Measurements from ENCODE around the gene KLHDC1.
A peak's percentile ranks its signal among the peaks of the same experiment; 100 is the strongest.
"Not testable (repeated sequence)": the region's sequence is repeated elsewhere in the genome, so short reads cannot be mapped to it uniquely, and the experiment has no call there.

Gene KLHDC1

DNA sequence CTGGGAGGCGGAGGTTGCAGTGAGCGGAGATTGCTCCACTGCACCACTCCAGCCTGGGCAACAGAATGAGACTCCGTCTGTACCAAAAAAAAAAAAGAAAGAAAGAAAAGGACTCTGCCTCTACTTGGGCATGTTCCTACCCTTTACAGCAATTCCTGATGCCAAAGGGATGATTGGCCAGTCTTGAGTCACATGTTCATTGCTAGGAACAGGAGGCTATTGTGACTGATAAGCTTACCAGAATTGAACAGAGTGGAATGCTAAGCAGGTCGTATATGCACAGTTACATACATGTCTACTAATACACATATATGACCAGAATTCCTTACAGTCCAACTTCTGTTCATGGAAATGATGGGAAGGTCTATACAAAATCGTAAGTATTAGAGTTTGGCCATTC, 34.3 kb downstream of the KLHDC1 start:
- DNase-seq: no peak

- no peak for DNase-seq
These were observed 40.0 kb downstream of the KLHDC1 start for GRCh38 chr14:49732896-49733295.

DNA sequence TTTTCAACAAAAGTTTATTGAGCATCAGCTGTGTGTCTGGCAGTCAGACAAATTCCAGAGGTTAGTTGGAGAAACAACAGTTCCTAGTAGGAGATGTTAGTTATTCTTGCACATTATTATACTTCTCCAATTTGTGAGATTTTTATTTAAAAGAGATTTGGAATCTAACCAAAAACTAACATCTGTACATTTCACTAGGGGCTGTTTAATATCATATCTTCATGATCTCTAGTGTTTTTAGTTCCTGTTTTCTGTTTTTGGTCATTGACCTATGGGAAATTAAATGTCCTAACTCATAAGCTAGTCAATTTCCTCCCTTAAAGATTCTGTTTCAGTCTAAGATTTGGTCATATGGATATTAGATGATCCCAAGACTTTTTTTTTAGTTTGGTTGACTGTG, 40.9 kb downstream of the KLHDC1 start:
- DNase-seq: no peak

GRCh38 chr14:49735669-49736068, 42.7 kb downstream of the KLHDC1 start:
- not testable (repeated sequence) for DNase-seq

GRCh38 chr14:49745191-49745590, 52.3 kb downstream of the KLHDC1 start:
- no peak for DNase-seq

- not testable (repeated sequence) for DNase-seq
These were observed 53.6 kb downstream of the KLHDC1 start for GRCh38 chr14:49746476-49746875.

GRCh38 chr14:49754570-49755097, 61.7 kb downstream of the KLHDC1 start:
- DNase-seq: no peak

DNA sequence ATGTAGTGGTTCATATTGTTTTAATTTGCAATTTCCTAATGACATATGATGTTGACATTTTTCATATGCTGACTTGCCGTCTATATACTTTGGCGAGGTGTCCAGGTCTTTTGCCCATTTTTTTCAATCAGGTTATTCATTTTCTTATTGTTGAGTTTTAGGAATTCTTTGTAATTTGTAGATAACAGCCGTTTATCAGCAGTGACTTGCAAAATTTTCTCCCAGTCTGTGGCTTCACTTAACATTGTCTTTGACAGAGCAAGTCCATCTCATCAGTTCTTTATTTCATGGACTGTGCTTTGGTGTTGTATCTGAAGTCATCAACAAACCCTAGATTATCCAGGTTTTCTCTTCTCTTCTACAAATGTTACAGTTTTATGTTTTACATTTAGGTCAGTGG, 62.5 kb downstream of the KLHDC1 start:
- no peak for DNase-seq

DNA sequence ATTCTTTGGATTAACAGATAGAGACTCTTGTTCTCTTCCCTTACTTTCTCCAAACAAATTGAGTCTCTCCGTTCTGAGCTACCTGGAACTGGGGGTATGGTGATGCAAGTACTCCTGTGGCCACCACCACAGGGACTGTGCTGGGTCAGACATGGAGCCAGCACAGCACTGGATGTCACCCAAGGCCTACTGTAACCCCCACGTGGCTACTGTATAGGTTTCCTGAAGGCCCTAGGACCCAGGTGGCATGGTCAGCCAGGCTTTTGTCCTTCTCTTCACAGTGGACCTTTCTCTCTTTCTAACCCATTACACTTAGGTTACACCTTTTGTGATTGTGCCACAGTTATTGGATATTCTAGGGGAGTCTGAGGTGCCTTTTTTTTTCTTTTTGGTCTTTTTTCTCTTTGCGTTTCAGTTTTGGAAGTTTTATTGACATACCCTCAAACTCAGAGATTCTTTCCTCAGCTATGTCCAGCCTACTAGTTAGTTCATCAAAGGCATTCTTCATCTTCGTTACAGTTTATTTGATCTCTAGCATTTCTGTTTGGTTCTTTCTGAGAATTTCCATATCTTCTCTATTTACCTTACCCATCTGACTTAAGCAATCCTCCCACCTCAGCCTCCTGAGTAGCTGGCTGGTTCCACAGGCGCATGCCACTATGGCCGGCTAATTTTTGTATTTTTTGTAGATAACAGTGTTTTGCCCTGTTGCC, 69.1 kb downstream of the KLHDC1 start:
- DNase-seq: no peak

- no peak for DNase-seq
These were observed 73.9 kb downstream of the KLHDC1 start for GRCh38 chr14:49766839-49767238.

GRCh38 chr14:49767270-49767570, 74.3 kb downstream of the KLHDC1 start:
- no peak for DNase-seq

DNA sequence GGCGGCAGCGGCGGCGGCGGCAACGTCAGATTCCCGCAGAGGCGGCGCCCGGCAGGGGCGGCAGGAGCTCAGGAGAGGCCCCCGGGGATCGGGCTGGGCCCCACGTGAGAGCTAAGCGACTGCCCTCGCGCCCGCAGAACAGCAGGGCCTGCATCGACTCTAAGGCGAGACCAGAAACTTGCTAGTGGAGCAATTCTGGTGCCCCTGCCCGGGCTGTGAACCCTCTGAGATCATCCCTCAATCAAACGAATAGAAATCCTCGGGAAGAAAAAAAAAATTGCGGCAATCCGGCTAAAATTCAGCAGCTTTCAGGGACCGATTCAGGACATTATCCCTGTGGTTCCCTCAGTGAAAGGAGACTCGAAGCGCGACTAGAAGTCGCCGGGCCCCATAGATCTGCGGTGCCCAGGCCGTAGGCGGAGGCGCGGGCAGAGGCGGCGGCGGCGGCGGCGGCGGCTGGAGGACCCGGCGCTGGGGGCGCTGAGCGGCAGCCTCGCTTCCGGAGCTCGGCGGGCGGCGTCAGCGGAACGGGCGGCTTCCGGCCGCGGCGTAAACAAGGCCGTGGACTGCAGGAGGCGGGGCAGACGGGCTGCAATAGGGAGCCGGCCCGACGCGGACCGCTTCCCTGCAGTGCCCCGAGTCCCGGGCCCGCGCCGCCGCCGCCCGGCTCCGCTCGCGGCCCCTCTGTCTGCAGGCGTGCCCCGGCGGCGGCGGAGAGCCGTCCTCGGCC, 74.8 kb downstream of the KLHDC1 start, which contains the start of gene KLHDC2:
KLHDC2 (plus strand) TSS at position 583 of the 730 bp plus-strand sequence. CDS start 316 bp downstream, outside the sequence.
- peak; percentile 38 to 82 for DNase-seq

GRCh38 chr14:49768301-49769121, 75.6 kb downstream of the KLHDC1 start:
- DNase-seq: peak; percentile 56 to 71

DNA sequence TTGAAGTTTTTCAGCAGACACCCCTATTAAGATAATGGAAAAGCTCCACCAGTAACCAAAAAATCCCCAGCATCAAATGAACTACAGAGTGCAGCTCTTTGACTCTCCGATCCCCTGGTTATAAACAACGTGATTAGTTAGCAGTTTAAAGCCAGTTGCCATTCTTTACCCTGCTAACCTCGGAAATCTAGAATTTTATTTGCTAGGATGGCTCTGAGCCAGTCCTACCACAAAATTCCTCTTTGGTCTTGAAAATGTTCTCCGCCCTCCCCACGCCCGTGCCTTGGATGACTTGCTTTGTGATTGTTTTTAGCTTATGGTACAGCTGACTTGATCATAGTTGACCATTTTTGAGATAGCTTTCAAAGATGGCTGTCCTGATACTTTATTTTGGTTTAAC, 76.3 kb downstream of the KLHDC1 start:
- peak in 1 of 2 experiments; percentile 39 for DNase-seq

DNA sequence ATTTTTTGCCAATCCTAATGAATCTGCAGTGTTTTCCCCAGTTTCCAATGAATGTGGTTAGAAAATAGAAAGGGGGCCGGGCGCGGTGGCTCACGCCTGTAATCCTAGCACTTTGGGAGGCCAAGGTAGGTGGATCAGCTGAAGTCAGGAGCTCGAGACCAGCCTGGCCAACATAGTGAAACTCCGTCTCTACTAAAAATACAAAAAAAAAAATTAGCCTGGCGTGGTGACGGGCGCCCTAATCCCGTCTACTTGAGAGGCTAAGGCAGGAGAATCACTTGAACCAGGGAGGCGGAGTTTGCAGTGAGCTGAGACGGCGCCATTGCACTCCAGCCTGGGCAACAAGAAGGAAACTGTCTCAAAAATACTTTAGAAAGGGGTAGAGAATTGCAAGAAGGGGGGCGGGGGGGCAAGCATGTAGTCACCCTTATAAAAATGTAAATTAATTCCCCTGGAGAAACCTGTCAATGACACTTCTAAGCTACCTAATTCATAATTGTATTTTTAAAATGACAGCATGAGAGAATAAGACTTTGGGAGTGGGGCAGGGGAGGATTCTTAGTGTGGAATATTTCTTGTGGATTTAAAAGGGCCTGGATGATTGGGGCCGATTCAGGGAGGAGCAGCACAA, 76.8 kb downstream of the KLHDC1 start:
- no peak for DNase-seq

DNA sequence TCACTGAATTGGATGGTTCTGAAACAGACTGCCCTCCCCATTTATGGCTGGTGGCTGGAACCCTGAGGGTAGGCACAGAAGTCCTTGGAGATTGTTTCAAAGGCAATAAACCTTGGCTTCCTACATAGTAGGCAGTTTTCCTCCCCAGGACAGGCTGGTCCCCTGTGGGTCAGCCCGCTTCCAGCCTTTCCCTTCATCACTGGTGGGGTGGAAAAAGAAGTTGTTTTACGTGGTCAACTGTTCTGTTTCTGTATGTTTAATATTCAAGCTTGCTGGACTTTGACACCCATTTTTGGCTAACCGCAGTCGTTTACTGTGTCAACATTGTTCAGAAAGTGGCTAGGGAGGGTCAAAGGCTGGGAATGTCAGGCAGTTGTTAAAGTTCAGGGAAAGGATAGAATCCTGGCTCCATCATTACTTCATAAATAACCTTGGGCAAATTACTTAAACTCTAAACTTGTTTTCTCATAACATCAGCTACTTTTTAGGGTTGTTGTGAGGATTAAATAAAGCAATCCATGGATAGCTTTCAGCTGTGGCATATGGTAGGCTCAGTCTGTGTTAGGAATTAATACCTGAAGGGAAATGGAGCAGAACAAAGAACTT, 77.4 kb downstream of the KLHDC1 start:
- no peak for DNase-seq

- DNase-seq: not testable (repeated sequence)
These were observed 78.8 kb downstream of the KLHDC1 start for GRCh38 chr14:49771691-49772090.

DNA sequence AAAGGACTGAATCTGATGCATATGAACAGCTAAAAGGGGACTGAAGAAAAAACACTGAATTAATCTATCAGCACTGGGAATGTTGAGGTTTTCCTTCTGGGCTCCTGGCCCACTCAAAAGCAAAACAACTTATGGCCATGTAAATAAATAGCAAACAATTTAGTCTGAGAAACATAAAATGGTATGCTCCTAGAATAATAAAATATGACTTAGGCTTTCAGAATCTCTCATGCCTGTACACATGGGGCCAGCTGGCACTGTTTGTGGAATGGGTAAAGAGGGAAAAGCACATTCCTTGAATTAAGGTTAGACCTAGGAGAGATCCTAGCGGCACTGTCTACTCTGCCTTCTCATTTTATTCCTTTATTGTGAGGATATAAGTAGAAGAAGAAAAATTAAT, 81.2 kb downstream of the KLHDC1 start:
- DNase-seq: no peak

- DNase-seq: no peak
These were observed 85.5 kb downstream of the KLHDC1 start for GRCh38 chr14:49778421-49778820.

DNA sequence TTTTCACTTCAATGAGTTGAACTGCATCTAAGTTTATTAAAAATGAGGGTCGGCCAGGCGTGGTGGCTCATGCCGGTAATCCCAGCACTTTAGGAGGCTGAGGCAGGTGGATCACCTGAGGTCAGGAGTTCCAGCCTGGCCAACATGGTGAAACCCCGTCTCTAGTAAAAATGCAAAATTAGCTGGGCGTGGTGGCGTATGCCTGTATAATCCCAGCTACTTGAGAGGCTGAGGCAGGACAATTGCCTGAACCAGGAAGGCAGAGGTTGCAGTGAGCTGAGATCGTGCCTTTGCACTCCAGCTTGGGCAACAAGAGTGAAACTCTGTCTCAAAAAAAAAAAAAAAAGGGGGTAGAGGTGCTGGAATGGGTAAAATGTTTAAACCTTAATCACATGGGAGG, 88.1 kb downstream of the KLHDC1 start:
- DNase-seq: not testable (repeated sequence)

- DNase-seq: no peak
These were observed 90.6 kb downstream of the KLHDC1 start for GRCh38 chr14:49783394-49784014.

GRCh38 chr14:49786315-49786714, 93.4 kb downstream of the KLHDC1 start:
- DNase-seq: no peak

Data from SW 1271 (cell line).